Measurements from ENCODE around the gene SLC12A1.

SLC12A1 gene

DNA sequence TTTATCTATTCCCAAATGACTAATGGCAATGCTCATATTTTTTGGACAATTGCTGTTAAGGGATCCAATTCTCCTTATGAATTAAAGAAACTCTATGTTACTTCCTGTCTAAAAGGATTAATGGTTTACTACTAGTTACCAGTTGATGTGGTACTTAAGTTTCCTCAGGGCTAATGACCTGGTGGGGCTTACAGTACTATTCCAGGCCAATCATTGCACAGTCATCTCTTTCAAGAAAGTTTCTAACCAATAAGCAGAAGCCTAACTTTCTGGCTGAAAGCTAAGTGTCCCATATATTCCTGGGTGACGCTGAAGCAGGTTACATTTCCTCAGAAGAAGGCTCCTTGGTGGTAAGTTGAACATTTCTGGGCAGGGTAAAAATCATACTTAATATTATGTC is at the start of gene SLC12A1:
SLC12A1 (plus strand) TSS at position 322 of the 400 bp plus-strand sequence. CDS start 1,418 bp downstream, outside the sequence.
- DNase-seq (ENCODE audit: low read depth), result no peak

DNA sequence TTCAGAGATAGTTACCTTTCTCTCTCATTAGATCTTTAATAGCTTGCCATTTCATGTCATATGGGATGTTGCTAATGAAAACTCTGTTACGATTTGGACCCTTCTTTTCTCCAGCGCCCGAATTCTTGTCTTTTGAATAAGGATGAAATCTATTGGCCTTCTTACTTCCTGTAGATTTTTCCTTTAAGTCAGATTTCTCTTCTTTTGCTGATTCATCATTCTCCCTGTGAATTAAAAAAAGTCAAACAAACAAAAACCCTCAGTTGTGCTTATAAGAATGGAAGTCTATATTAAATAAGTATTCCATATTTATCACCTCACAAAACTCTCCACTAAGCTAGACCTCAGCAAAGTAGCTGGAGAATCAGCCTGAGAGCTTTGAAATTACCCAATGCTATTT is 37.5 kb upstream of the SLC12A1 start:
- no peak for DNase-seq (ENCODE audit: low read depth)

DNA sequence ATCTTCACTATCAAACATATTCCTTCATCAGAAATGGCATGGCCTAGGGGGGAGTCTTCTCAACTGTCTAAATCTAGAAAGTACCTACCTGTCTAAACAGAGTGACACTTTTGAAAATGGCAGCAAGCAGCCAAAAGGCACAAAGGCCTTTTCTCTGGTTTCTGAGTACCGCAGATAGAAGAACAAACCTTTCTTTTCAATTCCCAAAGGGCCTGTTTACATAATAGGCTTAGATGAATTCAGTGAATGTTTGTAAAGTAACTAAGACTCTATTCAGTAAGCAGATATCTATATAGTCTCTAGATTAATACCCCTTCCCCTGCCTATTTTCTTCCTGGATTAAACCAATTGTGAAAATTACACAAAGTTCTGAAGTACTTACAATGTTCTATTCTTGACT is 35.1 kb upstream of the SLC12A1 start:
- DNase-seq (ENCODE audit: low read depth), result no peak

DNA sequence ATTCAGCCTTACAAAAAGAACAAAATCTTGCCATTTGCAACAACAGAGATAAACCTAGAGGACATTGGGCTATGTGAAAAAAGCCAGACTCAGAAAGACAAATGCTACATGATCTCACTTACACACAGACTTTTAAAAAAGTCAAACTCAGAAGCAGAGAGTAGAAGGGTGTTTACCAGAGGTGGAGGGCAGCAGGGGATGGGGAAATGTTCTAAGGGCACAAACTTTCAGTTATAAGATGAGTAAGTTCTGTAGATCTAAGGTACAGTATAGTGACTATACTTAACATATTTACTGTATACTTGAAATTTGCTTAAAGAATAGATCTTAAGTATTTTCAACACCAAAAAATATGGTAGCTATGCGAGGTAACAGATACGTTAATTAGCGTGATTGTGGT is 31.0 kb upstream of the SLC12A1 start:
- no peak for DNase-seq (ENCODE audit: low read depth)

DNA sequence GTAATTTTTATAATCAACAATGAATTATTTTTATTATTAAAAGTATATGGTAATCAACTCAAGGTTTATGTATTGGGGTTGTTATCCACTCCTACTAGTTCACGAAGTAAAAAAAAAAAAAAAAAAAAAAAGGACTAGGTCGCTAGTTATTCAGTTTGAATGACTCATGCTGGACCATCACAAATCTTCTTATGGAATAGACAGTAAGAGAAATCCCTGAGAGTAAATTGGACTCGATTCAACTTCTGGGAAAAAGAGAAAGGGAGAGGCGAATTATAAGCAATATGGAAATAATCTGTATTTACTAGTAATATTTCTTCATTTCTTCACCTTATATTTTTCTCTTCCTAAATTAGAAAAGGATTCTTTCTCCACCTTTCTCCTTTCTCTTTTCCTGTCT is 30.0 kb upstream of the SLC12A1 start:
- DNase-seq (ENCODE audit: low read depth), result no peak

DNA sequence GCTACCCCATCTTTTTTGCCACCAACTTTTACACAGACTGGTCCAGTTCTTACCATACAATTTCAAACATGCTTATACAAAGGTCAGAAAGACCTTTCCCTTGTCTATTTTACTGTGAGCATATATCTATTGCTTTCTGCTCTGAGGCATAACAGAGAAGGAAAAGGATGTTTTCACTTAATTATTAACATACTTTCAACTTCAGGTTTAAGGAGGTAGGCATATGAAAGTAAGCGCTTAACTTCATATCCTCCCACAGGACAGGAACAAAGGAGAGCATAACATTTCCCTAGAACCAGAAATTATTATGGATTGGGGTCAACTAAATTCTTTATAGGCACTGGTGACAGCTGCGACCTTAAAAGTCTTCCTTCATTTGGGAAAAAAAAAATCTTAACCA is 29.1 kb upstream of the SLC12A1 start:
- DNase-seq (ENCODE audit: low read depth), result no peak

DNA sequence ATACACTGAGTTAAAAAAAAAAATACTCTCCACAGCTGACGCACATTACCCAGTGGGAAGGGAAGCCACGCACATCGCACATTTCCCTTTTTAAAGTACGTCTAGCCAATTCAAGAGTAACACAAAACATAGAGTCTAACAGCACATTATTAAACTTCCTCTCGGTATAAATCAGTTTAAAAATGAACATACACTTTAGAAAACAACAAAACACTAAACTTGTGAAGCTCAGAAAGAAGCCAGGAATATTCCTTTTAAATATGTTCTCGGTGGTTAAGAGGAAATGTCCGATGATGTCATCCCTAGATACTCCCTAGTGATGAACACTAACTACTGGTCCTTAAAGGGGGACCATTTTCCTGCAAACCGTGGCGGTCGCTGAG is 28.7 kb upstream of the SLC12A1 start:
- no peak for DNase-seq (ENCODE audit: low read depth)

DNA sequence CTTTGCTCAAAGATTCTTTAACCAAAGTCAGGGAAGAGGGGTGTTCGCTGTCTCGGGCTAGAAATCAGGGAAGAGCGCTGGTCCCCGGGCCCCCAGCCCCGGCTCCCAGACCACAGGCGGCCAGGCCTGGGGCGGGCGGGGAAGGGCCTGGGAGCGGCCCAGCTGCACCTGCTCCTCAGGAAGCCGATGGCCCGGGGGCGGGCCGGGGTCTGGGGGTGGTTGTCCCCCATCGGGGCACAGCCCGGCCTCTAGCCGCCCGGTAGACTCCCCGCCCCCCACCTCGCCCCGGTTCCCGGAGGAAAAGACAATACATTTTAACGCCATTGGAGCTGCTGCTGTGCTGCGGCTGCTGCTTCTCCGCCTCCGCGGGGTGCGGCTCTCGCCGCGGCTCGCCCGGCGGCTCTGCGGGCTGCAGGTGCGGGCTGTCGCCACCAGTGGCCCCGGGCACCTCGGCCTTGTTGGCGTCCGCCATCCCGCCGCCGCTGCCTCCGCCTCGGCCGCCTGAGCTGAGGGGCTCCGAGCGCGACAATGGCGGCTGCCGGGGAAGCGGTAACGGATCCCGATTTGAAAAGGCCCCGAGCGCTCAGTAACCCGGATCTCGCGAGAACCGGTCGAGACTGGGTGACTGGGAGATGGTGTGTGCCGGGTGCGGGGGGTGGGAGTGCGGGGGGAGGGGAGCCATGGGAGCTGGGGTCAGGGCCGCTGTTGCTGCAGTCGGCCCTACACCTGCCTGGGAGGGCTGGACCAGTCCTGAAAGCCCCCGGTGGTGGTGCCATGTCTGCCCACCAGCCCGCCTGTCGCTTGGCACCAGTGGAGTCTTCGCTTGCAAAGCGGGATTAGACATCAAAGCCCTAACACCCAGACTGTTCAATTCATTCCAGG is 28.1 kb upstream of the SLC12A1 start, which contains the start of gene MYEF2:
MYEF2 (minus strand) TSS at position 530 of the 882 bp plus-strand sequence; CDS start at position 472, 58 bp downstream.
- peak; percentile 26 for DNase-seq (ENCODE audit: low read depth)

DNA sequence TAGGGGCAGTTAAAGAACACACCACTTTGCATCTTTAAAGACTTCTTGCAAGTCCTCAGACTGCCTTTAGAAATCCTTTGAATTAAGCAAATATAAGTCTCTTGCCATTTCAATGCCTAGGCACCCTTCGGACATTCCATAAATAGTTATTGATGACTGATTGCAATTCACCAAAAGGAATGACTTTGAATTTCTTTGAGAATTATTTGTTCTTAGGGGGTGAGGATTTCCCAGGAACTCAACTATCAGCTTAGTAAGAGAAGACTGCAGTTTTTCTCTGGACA is 27.5 kb upstream of the SLC12A1 start:
- no peak for DNase-seq (ENCODE audit: low read depth)

DNA sequence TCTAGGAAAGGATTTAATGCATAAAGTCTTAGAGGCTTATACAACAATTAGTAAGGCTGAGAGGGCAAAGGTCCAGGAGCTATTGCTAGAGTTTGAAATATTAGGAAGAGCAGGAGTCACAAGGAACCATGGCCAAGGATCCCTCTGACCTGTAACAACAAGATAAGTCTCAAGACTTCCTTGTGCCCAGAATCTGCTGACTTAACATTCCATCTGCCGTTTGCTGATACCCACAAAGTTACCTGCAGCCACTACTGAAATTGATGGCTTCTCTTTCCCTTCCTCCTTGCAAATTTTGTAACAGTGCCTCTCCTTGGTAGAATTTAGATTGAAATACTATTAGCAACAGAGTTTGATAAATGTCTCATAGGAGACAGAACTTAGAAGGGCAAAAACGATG is 23.4 kb upstream of the SLC12A1 start:
- no peak for DNase-seq (ENCODE audit: low read depth)

DNA sequence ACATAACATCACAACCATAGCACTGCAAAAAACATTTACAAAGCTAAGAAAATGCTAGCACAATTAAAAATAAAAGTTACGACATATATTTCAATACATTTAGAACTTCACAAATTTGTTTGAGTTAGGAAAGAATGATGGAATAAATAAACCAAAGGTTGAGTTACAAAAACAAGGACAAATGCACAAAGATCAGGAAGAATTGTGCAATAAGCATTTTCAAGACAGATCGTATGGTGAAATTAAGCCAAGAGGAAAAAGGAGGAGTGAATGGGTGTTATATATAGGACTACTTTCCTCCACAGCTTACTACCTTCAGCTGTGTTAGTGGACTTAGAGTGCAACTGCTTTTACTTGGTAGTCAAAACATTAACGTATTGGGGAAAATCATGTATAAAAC is 20.6 kb upstream of the SLC12A1 start:
- DNase-seq (ENCODE audit: low read depth), result no peak

DNA sequence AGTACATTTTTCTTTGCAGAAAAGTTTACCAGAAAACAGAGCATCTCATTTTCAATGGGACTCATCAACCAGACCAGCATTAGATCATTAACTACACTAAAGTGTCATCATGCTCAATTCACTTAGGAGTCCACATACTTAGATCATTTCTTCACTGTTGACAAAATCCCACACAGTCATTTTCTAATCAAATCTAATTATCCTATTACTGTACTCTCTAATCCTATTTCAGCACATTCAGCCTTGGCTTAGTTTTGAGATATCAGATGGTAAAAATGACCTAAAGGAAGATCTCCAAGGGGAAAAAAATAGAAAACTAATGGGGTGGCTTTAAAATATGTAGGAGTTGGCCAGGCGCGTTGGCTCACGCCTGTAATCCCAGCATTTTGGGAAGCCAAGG is 19.8 kb upstream of the SLC12A1 start:
- no peak for DNase-seq (ENCODE audit: low read depth)

DNA sequence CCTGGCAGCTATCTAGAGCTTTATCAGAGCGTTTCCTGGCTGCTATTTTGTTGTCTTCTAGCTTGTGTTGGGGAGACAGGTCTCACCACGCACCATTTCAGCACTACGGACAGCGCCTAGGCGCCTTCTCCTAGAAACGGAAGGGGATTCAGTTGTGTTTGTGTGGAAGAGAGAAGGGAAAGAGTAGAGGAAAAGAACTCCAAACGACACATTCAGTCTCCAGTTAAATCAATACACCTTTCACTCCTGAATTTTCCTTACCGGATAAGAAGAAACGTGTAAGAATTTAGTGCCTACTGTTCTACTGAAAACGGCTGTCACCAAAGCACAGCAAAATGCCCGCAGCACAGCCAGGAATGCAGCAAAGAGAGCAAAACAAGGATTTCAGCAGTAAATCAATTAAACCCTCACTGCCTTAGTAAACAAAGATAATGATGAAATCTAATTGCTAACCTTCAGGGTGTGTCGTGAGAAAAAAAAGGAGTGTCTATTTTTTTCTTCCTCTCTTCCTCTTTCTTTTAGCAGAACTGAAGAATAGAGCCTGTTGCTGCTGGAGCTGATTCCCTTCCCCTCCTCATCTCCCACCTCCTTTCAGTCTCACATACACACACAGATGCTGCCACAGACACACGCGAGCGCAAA is 15.0 kb upstream of the SLC12A1 start:
- DNase-seq (ENCODE audit: low read depth), result peak; percentile 41

DNA sequence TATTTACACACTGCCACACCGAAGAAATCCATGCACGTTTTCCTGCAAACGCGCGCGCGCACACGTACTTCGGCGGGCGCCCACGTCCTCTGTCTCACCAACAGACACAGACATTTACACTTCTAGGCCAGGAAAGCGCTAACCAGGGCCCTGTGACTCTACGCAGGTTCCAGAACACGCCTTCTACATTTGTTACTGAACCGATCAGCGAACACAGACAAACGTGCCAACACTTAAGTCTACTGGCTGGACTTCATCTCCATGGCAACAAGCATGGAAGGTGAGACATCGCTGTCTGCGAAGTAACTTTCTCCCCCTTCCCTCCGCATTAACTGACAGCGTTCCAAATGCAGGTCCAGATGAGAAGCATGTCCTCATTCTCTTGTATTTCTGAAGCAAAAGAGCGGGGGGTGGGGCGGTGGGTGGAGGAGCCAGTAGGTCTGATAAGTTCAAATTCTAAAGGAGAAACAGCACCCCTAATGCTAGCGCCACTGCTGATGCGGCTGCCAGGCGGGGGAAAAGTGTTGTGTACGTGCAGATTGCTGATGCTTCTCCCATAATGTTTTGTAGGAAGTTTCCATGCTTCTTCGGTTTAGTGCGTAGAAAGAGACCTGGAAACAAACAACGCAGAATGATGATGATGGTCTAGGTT is 14.4 kb upstream of the SLC12A1 start, which contains the start of gene CTXN2:
CTXN2 (plus strand) TSS at position 92 of the 652 bp plus-strand sequence. CDS start 9,636 bp downstream, outside the sequence.
- no peak for DNase-seq (ENCODE audit: low read depth)

DNA sequence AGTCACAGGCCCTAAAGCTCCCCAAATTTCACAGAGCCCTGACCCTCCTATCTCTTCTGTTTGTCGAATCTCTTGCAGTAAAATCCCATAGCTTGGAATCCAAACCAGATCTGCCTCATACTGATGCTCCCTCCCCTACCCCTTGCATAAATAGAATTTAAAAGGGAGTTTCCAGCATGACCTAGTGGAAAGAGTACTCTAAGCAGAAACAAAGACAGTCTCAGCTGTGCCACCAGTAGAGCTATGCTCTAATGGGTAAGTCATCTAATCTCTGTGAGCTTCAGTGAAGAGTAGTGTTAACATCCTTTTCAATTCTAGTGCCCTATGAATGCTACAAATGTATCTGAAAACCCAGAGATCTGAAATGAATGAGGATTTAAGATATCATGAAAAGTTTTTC is 4.0 kb upstream of the SLC12A1 start:
- DNase-seq (ENCODE audit: low read depth), result no peak

DNA sequence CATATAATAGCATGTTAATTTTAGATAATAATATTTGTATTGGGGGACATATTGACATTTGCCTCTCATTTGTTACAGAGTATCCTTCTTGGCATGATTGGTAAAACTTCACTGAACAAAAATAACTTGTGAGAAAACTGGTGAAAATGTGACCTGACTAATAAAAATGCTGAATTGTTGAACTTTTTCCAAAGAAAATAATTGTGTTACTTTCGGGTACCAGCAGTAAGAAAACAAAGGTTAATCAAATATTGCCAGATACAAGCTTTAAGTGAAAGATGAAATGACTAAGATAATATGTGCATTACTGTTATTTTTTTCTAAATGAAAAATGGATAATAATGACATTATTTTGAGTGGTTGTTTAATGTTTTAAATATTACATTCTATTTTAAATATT is 15.2 kb downstream of the SLC12A1 start:
- no peak for DNase-seq (ENCODE audit: low read depth)

DNA sequence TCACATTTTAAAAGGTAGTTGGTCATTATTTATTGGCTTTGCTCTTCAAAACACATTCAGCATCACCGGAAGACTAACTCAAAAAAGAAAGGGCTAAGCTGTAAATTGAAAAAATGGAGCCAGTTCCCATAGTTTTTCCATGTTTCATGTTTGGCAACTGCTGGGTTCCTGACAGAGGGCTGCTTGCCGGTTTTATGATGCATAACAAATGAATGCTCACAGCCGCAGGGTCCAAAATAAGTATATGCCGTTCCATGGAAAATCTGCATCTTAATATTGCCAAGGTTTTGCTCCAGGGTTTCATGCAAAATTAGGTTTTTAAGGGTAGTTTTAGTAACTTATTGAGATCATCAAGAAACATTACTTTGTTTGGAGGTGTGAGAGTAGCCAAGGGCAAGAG is 15.8 kb downstream of the SLC12A1 start:
- DNase-seq (ENCODE audit: low read depth), result no peak

DNA sequence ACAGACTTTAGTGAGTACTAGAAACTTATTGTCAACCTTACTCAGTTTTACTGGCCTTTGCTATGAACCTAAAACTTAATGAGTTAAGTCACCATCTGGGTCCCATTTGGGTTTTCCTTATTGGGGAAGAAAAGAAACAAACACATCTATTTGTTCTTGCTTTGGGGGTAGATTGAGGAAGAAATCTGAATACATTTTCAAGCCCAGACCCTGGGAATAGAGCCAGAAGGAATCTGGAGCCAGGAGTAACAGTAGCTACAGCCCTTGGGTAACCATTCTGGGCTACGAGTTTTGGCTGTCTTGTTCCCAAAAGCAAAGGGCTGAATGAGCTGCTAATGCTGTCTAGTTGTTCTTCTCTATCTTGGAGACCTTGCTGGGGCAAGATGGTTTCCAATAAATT is 16.5 kb downstream of the SLC12A1 start:
- no peak for DNase-seq (ENCODE audit: low read depth)

DNA sequence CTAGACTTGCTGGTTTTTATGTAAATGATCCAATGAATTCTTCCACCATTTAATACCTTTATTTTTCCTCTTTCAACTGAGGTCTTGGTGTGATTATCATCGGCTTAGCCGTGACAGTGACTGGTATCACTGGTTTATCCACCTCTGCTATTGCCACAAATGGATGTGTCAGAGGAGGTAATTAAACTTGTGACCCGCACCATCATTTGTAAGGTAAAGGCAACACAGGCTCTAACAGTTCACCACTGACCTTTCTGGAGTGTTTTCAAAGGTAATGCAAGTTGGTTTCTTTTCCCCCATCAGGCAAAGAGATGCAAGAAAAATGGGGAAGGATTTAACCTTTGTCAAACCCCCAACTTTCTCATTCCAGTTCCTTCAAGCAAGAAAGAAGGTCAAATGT is 19.7 kb downstream of the SLC12A1 start:
- no peak for DNase-seq (ENCODE audit: low read depth)

DNA sequence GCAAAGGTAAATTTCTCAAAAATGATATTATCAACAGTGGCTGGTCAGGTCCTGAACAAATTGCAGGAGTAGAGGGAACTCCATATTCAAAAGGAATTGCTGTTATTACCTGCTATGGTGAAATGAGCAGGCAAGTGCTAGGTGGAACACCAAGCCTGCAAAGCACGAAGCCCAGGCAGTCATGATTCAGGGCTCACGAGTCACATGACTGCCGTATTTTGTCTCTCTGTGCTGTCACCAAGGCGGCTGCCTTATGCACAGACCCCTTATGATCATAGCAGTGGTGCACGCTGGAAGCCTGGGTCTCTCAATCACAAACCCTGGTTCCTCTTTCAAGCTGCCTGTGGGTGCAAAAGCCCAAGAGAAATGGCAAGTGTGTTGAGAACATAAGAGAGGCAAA is 24.4 kb downstream of the SLC12A1 start:
- no peak for DNase-seq (ENCODE audit: low read depth)

DNA sequence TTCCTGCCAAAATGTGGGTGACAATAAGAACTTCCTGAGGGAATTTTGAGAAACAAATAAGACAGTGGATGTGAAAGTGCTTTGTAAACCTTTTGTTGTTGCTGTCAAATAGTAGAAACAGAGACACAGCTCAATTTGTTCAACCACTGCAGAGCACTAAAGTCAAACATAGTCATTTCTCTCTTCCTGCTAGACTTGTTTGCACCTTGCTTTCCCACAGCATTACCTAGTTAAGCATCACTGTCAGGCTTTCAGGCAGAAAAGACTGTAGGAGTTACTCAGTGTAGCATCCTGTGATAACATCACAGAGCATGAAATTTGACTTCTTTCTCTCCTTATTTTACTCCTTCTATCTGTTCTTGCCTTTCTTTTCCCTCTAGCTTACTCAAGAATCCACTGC is 27.1 kb downstream of the SLC12A1 start:
- no peak for DNase-seq (ENCODE audit: low read depth)

DNA sequence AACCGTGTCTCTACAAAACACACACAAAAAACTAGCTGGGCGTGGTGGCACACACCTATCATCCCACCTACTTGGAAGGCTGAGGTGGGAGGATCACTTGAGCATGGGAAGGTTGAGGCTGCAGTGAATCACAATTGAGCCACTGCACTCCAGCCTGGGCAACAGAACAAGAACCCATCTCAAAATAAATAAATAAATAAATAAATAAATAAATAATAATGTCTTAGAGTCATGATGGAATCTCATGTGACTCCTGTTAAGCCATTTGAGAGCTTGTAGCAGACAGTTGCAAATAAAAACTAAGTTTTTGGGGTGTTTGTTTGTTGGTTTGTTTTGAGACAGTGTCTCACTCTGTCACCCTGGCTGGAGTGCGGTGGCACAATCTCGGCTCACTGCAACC is 33.2 kb downstream of the SLC12A1 start:
- DNase-seq (ENCODE audit: low read depth), result no peak

DNA sequence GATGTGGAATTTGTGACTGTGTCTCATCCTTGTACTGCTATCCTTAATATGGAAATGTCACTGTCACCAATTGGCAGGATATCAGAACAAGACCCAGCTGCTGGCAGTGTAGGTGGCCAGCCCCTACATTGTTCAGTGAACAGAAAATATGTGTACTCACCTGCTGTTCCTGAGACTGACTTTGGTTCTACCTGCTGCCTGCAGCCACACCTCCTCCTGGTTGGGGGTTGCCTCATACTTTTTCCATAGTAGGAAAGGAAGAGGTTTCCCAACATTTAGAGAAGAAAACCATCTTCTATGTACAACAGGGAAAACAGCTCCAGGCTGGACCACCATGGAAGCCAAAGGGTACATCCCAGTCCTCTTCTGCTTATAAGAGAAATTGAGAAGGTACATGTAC is 35.9 kb downstream of the SLC12A1 start:
- DNase-seq (ENCODE audit: low read depth), result no peak
